CD8-positive, alpha-beta memory T cell (primary cell): ENCODE results near the gene CDC42EP4. TPM values are rescaled to one million over a fixed set of nuclear protein-coding genes. Genes with fewer than 3 reads are reported as not detected.
A peak's percentile ranks its signal among the peaks of the same experiment; 100 is the strongest.

Experiments used
- CTCF ChIA-PET: fragments of 350-600 bp; sonication (Branson Sonifier 250); formaldehyde crosslinking; loops from one replicate; lab custom pipeline; 2021; ENCODE audit warnings: antibody characterized with exemption; lab: Charles Lee
- POLR2A ChIA-PET: fragments of 350-600 bp; sonication (Branson Sonifier 250); formaldehyde crosslinking; loops from one replicate; lab custom pipeline; 2021; ENCODE audit warnings: antibody characterized with exemption; lab: Charles Lee
- DNase-seq, 5 donors: peaks; one replicate each; pipeline versions ENCODE4 v3.0.0 to v3.0.0-alpha.2; 2020 to 2022; ENCODE audit warnings: mixed read lengths in 1 of 5
- H3K27ac ChIP-seq: one replicate; pipeline ENCODE4 v1.7.0; 2013; ENCODE audit warnings: low read depth, mild to moderate bottlenecking, low read length, moderate library complexity
- H3K27me3 ChIP-seq: 2 replicates; pipeline ENCODE4 v1.7.0; 2013; ENCODE audit warnings: low read length, mild to moderate bottlenecking; ENCODE audit not compliant: insufficient read depth, poor library complexity, severe bottlenecking
- H3K36me3 ChIP-seq: 2 replicates; pipeline ENCODE4 v1.7.0; 2013; ENCODE audit warnings: mild to moderate bottlenecking, low read length, moderate library complexity; ENCODE audit not compliant: insufficient read depth
- H3K4me1 ChIP-seq: 2 replicates; pipeline ENCODE4 v1.7.0; 2013; ENCODE audit warnings: mild to moderate bottlenecking, low read length, moderate library complexity; ENCODE audit not compliant: insufficient read depth
- H3K4me3 ChIP-seq: 2 replicates; pipeline ENCODE4 v1.7.0; 2013; ENCODE audit warnings: mild to moderate bottlenecking, low read length
- H3K9me3 ChIP-seq: 2 replicates; pipeline ENCODE4 v1.7.0; 2013; ENCODE audit warnings: mild to moderate bottlenecking, low read length
- H3K27ac Mint-ChIP-seq, 8 donors: one replicate each; pipeline ENCODE4 v1.8.0; 2020 to 2021; ENCODE audit warnings: mixed read lengths in 8 of 8, mild to moderate bottlenecking in 6 of 8, inconsistent platforms in 3 of 8, moderate library complexity in 3 of 8
- H3K27me3 Mint-ChIP-seq, 2 donors: one replicate each; pipeline ENCODE4 v1.8.0; 2020 to 2021; ENCODE audit warnings: mixed read lengths in 2 of 2, mild to moderate bottlenecking in 1 of 2, moderate library complexity in 1 of 2
- H3K36me3 Mint-ChIP-seq, 3 donors: one replicate each; pipeline ENCODE4 v1.8.0; 2020 to 2021; ENCODE audit warnings: mixed read lengths in 3 of 3, inconsistent platforms in 1 of 3, mild to moderate bottlenecking in 1 of 3
- H3K4me1 Mint-ChIP-seq, 3 donors: one replicate each; pipeline ENCODE4 v1.8.0; 2020 to 2021; ENCODE audit warnings: mixed read lengths in 3 of 3, inconsistent platforms in 1 of 3, mild to moderate bottlenecking in 1 of 3
- H3K4me3 Mint-ChIP-seq, 7 donors: one replicate each; pipeline ENCODE4 v1.8.0; 2020 to 2021; ENCODE audit warnings: mixed read lengths in 7 of 7, mild to moderate bottlenecking in 6 of 7, moderate library complexity in 4 of 7, inconsistent platforms in 2 of 7
- H3K9me3 Mint-ChIP-seq, 5 donors: one replicate each; pipeline ENCODE4 v1.8.0; 2020 to 2022; ENCODE audit warnings: mixed read lengths in 5 of 5, mild to moderate bottlenecking in 3 of 5, moderate library complexity in 2 of 5, inconsistent platforms in 1 of 5
- polyA plus RNA-seq: library from polyadenylated mRNA; unstranded; fragments of 300-500 nt; fragmentation: Illumina TruSeq; gene quantifications from one replicate; pipeline ENCODE4 v1.2.3, GENCODE V29; 2021
- total RNA-seq, 2 experiments: library from RNA; stranded (reverse); gene quantifications; one replicate each; pipeline ENCODE4 v1.2.3, GENCODE V29; 2021

The CDC42EP4 gene
- total and polyA plus RNA-seq, 3 experiments from 2014 or later, result 0.29 to 0.55 (median 0.47) TPM

GRCh38 chr17:73341350-73342049 lies 29.7 kb upstream of the CDC42EP4 start:
- Mint-ChIP-seq H3K27me3 (peaks cover 0 to 4% of the 10 kb centered on the region in 2 donors), H3K27ac (no peak overlapping the region), H3K4me1 (no peaks in the 10 kb centered on the region), H3K4me3 (no peak overlapping the region), H3K9me3 (no peaks in the 10 kb centered on the region), H3K36me3 (no peaks in the 10 kb centered on the region)
- Histone ChIP-seq H3K4me1 (no peaks in the 10 kb centered on the region), H3K36me3 (no peaks in the 10 kb centered on the region), H3K27me3 (no peaks in the 10 kb centered on the region), H3K27ac (no peak overlapping the region), H3K9me3 (no peaks in the 10 kb centered on the region), H3K4me3 (no peak overlapping the region)
- no peak for DNase-seq
- ChIA-PET CTCF (no interaction called here), POLR2A (no interaction called here)

- ChIA-PET CTCF (no interaction called here), POLR2A (no interaction called here)
- H3K4me1 ChIP-seq, result no peaks in the 10 kb centered on the region
- no peaks in the 10 kb centered on the region for H3K9me3 ChIP-seq
- Mint-ChIP-seq H3K27me3 (peaks cover 0 to 4% of the 10 kb centered on the region in 2 donors), H3K27ac (no peak overlapping the region), H3K9me3 (no peaks in the 10 kb centered on the region), H3K36me3 (no peaks in the 10 kb centered on the region), H3K4me1 (no peaks in the 10 kb centered on the region), H3K4me3 (no peak overlapping the region)
- H3K36me3 ChIP-seq, result no peaks in the 10 kb centered on the region
- no peak for DNase-seq
- H3K27ac ChIP-seq, result no peak overlapping the region
- H3K27me3 ChIP-seq, result no peaks in the 10 kb centered on the region
- no peak overlapping the region for H3K4me3 ChIP-seq
These were observed 28.3 kb upstream of the CDC42EP4 start for GRCh38 chr17:73340093-73340596.

DNA sequence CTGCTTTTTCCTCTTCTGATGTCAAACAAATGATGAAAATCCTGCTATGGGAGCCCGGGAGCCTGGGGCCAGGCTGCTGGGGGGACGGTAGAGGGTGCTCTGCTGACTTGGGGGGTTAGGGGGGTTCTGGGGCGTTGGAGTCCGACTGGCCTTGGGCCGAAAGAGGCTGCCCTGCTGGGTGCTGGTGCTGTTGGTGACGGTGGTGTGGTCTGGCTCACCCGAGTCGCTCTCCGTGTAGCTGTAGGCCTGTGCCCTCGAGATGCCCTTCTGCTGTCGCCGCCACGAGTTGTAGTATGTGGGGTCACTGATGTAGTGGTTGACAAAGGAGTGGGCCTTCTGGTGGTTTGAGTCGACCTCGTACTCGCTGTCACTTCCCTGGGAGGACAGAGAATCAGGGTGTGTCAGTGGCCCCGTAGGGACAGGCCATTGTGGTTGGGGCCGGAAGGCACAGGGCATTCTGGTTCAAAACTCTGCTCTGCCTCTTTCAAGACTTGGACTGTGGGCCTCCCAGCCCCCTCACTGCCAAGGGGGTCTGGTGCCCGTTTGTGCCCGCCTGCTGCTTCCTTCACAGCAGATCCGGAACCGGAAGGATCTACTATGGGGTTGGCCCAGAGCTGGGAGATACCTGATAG lies 26.9 kb upstream of the CDC42EP4 start:
- Histone ChIP-seq H3K27ac (no peak overlapping the region), H3K4me1 (no peaks in the 10 kb centered on the region), H3K36me3 (no peaks in the 10 kb centered on the region), H3K4me3 (no peak overlapping the region), H3K9me3 (no peaks in the 10 kb centered on the region), H3K27me3 (no peaks in the 10 kb centered on the region)
- Mint-ChIP-seq H3K27me3 (peaks cover 0 to under 1% of the 10 kb centered on the region in 2 donors), H3K27ac (peak overlapping the region in 1 of 8 donors; percentile 73), H3K9me3 (no peaks in the 10 kb centered on the region), H3K36me3 (no peaks in the 10 kb centered on the region), H3K4me1 (no peaks in the 10 kb centered on the region), H3K4me3 (no peak overlapping the region)
- POLR2A ChIA-PET, result no interaction called here
- CTCF ChIA-PET, result interaction anchor here (0.7 kb wide), 1 partner anchor 548 kb away, joined by 4 read pairs; no protein-coding TSS in a partner anchor
- no peak for DNase-seq

GRCh38 chr17:73338050-73338521 lies 26.3 kb upstream of the CDC42EP4 start:
- no peaks in the 10 kb centered on the region for H3K9me3 ChIP-seq
- no peaks in the 10 kb centered on the region for H3K36me3 ChIP-seq
- Mint-ChIP-seq H3K9me3 (no peaks in the 10 kb centered on the region), H3K4me1 (no peaks in the 10 kb centered on the region), H3K27me3 (no peaks in the 10 kb centered on the region), H3K27ac (peak overlapping the region in 1 of 8 donors; percentile 73), H3K4me3 (no peak overlapping the region), H3K36me3 (no peaks in the 10 kb centered on the region)
- ChIA-PET POLR2A (no interaction called here), CTCF (interaction anchor here (1.3 kb wide), 1 partner anchor 613 kb away, joined by 3 read pairs; no protein-coding TSS in a partner anchor)
- H3K4me3 ChIP-seq, result no peak overlapping the region
- no peaks in the 10 kb centered on the region for H3K4me1 ChIP-seq
- H3K27me3 ChIP-seq, result no peaks in the 10 kb centered on the region
- no peak for DNase-seq
- no peak overlapping the region for H3K27ac ChIP-seq

DNA sequence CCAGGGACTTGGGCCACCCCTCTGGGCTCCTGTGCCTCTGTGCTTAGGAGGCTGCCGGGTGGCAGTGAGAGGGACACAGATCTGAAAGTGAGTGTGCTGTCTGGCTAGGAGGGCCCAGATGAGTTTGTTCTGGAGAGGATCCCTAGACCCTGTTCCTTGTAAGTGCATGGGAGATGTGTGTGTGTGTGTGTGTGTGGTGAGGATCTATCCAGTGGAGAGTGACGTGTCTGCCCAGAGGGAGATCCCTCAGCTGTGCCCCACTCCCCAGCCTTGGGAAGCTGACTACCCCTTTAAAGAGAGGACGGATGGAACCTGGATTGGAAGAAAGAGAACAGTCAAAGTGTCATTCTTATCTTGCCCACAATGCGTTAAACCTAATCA lies 25.5 kb upstream of the CDC42EP4 start:
- no peaks in the 10 kb centered on the region for H3K27me3 Mint-ChIP-seq
- no peaks in the 10 kb centered on the region for H3K4me1 ChIP-seq
- no peak overlapping the region for H3K27ac Mint-ChIP-seq
- ChIA-PET CTCF (interaction anchor here (1.3 kb wide), 1 partner anchor 612 kb away, joined by 3 read pairs; no protein-coding TSS in a partner anchor), POLR2A (no interaction called here)
- H3K4me3 Mint-ChIP-seq, result no peak overlapping the region
- H3K36me3 Mint-ChIP-seq, result no peaks in the 10 kb centered on the region
- no peaks in the 10 kb centered on the region for H3K9me3 Mint-ChIP-seq
- no peak overlapping the region for H3K4me3 ChIP-seq
- no peaks in the 10 kb centered on the region for H3K27me3 ChIP-seq
- no peaks in the 10 kb centered on the region for H3K36me3 ChIP-seq
- DNase-seq, result no peak
- no peak overlapping the region for H3K27ac ChIP-seq
- no peaks in the 10 kb centered on the region for H3K4me1 Mint-ChIP-seq
- H3K9me3 ChIP-seq, result no peaks in the 10 kb centered on the region

GRCh38 chr17:73336408-73337329 lies 24.9 kb upstream of the CDC42EP4 start:
- Mint-ChIP-seq H3K27me3 (no peaks in the 10 kb centered on the region), H3K4me3 (no peak overlapping the region), H3K27ac (no peak overlapping the region), H3K36me3 (no peaks in the 10 kb centered on the region), H3K9me3 (no peaks in the 10 kb centered on the region), H3K4me1 (no peaks in the 10 kb centered on the region)
- Histone ChIP-seq H3K9me3 (no peaks in the 10 kb centered on the region), H3K4me3 (no peak overlapping the region), H3K27me3 (no peaks in the 10 kb centered on the region), H3K36me3 (no peaks in the 10 kb centered on the region), H3K27ac (no peak overlapping the region), H3K4me1 (no peaks in the 10 kb centered on the region)
- DNase-seq, result no peak
- CTCF ChIA-PET, result interaction anchor here (1.3 kb wide), 1 partner anchor 611 kb away, joined by 3 read pairs; no protein-coding TSS in a partner anchor
- POLR2A ChIA-PET, result no interaction called here

- CTCF ChIA-PET, result no interaction called here
- no peak overlapping the region for H3K27ac Mint-ChIP-seq
These were observed 24.0 kb upstream of the CDC42EP4 start for GRCh38 chr17:73335591-73336407.

More at GRCh38 chr17:73335591-73336407, 24.0 kb upstream of the CDC42EP4 start:
- Histone ChIP-seq H3K4me3 (no peak overlapping the region), H3K4me1 (no peaks in the 10 kb centered on the region), H3K36me3 (no peaks in the 10 kb centered on the region), H3K9me3 (no peaks in the 10 kb centered on the region), H3K27me3 (no peaks in the 10 kb centered on the region), H3K27ac (no peak overlapping the region)
- POLR2A ChIA-PET, result interaction anchor here (0.6 kb wide), 1 partner anchor 615 kb away, joined by 4 read pairs; no protein-coding TSS in a partner anchor
- H3K36me3 Mint-ChIP-seq, result no peaks in the 10 kb centered on the region
- no peaks in the 10 kb centered on the region for H3K27me3 Mint-ChIP-seq
- no peaks in the 10 kb centered on the region for H3K4me1 Mint-ChIP-seq
- no peak for DNase-seq
- no peak overlapping the region for H3K4me3 Mint-ChIP-seq
- no peaks in the 10 kb centered on the region for H3K9me3 Mint-ChIP-seq
